IgD-negative memory B cell (primary cell): ENCODE results near the gene KCNN3. TPM values are rescaled to one million over a fixed set of nuclear protein-coding genes. Genes with fewer than 3 reads are reported as not detected.
A peak's percentile ranks its signal among the peaks of the same experiment; 100 is the strongest.

Source experiments
- H3K27ac Mint-ChIP-seq, 3 donors: one replicate each; pipeline ENCODE4 v1.8.0; 2020 to 2022; ENCODE audit warnings: mild to moderate bottlenecking in 3 of 3, mixed read lengths in 3 of 3, moderate library complexity in 1 of 3
- H3K27me3 Mint-ChIP-seq: one replicate; pipeline ENCODE4 v1.8.0; 2021; ENCODE audit warnings: mixed read lengths
- H3K36me3 Mint-ChIP-seq: one replicate; pipeline ENCODE4 v1.8.0; 2020; ENCODE audit warnings: mild to moderate bottlenecking, mixed read lengths
- H3K4me1 Mint-ChIP-seq, 3 donors: one replicate each; pipeline ENCODE4 v1.8.0; 2020 to 2022; ENCODE audit warnings: mixed read lengths in 3 of 3, mild to moderate bottlenecking in 1 of 3
- H3K4me3 Mint-ChIP-seq, 4 donors: one replicate each; pipeline ENCODE4 v1.8.0; 2020 to 2022; ENCODE audit warnings: mild to moderate bottlenecking in 4 of 4, mixed read lengths in 4 of 4, moderate library complexity in 3 of 4
- H3K9me3 Mint-ChIP-seq, 3 donors: one replicate each; pipeline ENCODE4 v1.8.0; 2020 to 2021; ENCODE audit warnings: mixed read lengths in 3 of 3, mild to moderate bottlenecking in 1 of 3
- polyA plus RNA-seq: library from polyadenylated mRNA; unstranded; fragments of 300-500 nt; fragmentation: Illumina TruSeq; gene quantifications from one replicate; pipeline ENCODE4 v1.2.3, GENCODE V29; 2021

Gene KCNN3
- polyA plus RNA-seq, 1 donor from 2014 or later = 0.88 TPM

GRCh38 chr1:154886281-154887015 is 16.4 kb upstream of the KCNN3 start:
- peak overlapping the region in 1 of 3 donors; percentile 24 for H3K27ac Mint-ChIP-seq
- H3K36me3 Mint-ChIP-seq = peaks cover 3% of the 10 kb centered on the region
- H3K4me3 Mint-ChIP-seq = no peak overlapping the region
- peaks cover 2% of the 10 kb centered on the region for H3K27me3 Mint-ChIP-seq
- no peaks in the 10 kb centered on the region for H3K9me3 Mint-ChIP-seq
- peaks cover 0 to 2% (median 0%) of the 10 kb centered on the region in 3 donors for H3K4me1 Mint-ChIP-seq

GRCh38 chr1:154884869-154885701 is 15.0 kb upstream of the KCNN3 start:
- peak overlapping the region in 1 of 3 donors; percentile 86 for H3K27ac Mint-ChIP-seq
- H3K4me3 Mint-ChIP-seq = no peak overlapping the region

GRCh38 chr1:154883919-154884868 is 14.1 kb upstream of the KCNN3 start:
- Mint-ChIP-seq H3K4me3 (no peak overlapping the region), H3K27ac (peak overlapping the region in 1 of 3 donors; percentile 86), H3K4me1 (peaks cover 0 to 2% (median 0%) of the 10 kb centered on the region in 3 donors), H3K27me3 (peaks cover 2% of the 10 kb centered on the region), H3K36me3 (peaks cover under 1% of the 10 kb centered on the region), H3K9me3 (no peaks in the 10 kb centered on the region)

More at GRCh38 chr1:154884869-154885701, 15.0 kb upstream of the KCNN3 start:
- Mint-ChIP-seq H3K36me3 (peaks cover 3% of the 10 kb centered on the region), H3K4me1 (peaks cover 0 to 2% (median 0%) of the 10 kb centered on the region in 3 donors), H3K9me3 (no peaks in the 10 kb centered on the region), H3K27me3 (peaks cover 2% of the 10 kb centered on the region)

DNA sequence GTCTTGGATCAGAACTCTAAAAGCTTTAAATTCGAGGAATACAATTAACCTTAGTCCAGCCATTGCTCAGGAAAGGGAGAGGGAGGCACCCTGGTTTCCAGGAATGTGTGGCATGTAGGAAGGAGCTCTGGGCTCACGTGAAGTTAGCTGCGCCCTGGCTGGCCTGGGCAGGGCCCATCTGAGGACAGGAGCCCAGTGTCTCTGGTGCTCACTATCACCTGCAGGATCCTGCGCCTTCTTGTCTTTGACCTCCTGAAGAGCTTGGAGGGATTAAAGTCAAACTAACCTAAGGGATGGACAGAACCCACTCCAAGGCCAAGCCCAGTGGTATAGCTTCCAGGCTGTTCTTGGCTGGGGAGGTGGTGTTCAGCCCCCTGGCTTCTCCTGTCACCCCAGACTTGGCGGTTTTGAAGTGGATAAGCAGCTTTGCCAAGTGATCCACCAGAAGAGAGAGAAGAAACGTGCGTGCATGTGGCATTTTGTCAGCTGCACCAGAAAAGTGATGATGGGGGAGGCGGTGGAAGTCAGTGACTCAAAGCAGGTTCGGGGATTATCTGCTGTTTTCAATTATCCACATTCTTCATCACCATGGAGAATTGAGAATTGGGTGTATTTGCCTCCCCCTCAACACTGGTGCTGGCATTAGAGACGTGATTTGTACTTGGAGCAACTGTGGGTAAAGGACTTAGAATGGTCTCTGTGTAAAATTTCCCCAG is 11.9 kb upstream of the KCNN3 start:
- no peak overlapping the region for H3K27ac Mint-ChIP-seq
- H3K4me1 Mint-ChIP-seq = peaks cover 0 to 2% (median 0%) of the 10 kb centered on the region in 3 donors
- H3K27me3 Mint-ChIP-seq = peaks cover 1% of the 10 kb centered on the region
- H3K4me3 Mint-ChIP-seq = no peak overlapping the region
- H3K9me3 Mint-ChIP-seq = no peaks in the 10 kb centered on the region
- no peaks in the 10 kb centered on the region for H3K36me3 Mint-ChIP-seq

GRCh38 chr1:154880671-154881070 is 10.6 kb upstream of the KCNN3 start:
- no peaks in the 10 kb centered on the region for H3K4me1 Mint-ChIP-seq
- no peaks in the 10 kb centered on the region for H3K36me3 Mint-ChIP-seq
- no peak overlapping the region for H3K4me3 Mint-ChIP-seq
- H3K27me3 Mint-ChIP-seq = peaks cover 2% of the 10 kb centered on the region
- no peaks in the 10 kb centered on the region for H3K9me3 Mint-ChIP-seq
- no peak overlapping the region for H3K27ac Mint-ChIP-seq

DNA sequence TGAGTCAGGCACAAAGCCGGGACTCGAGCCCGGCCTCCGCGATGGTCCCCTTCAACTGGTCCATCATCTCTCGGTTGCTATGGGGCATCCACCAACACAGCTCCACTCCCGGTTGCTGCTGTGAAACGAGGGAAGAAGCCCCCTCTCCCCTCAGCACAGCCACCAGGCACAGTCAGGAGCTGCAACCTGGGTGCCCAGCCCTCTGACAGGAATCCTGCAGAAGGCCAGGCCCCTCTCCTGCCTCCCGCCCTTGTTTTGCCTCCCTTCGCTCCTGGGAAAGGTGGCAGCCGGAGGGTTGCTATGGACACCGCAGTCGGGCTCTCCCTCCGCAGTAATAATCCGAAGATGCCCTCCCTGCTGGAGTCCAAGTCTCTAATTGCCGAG is 8.9 kb upstream of the KCNN3 start:
- H3K4me1 Mint-ChIP-seq = no peaks in the 10 kb centered on the region
- no peak overlapping the region for H3K4me3 Mint-ChIP-seq
- no peaks in the 10 kb centered on the region for H3K36me3 Mint-ChIP-seq
- no peaks in the 10 kb centered on the region for H3K9me3 Mint-ChIP-seq
- H3K27ac Mint-ChIP-seq = no peak overlapping the region
- H3K27me3 Mint-ChIP-seq = peaks cover 2% of the 10 kb centered on the region

- Mint-ChIP-seq H3K36me3 (no peaks in the 10 kb centered on the region), H3K27me3 (peaks cover 7% of the 10 kb centered on the region), H3K9me3 (no peaks in the 10 kb centered on the region), H3K4me1 (no peaks in the 10 kb centered on the region), H3K4me3 (no peak overlapping the region), H3K27ac (no peak overlapping the region)
Observed at GRCh38 chr1:154878371-154879037, 8.4 kb upstream of the KCNN3 start.

- Mint-ChIP-seq H3K9me3 (no peaks in the 10 kb centered on the region), H3K4me3 (no peak overlapping the region), H3K36me3 (no peaks in the 10 kb centered on the region), H3K27me3 (peaks cover 8% of the 10 kb centered on the region), H3K27ac (no peak overlapping the region), H3K4me1 (no peaks in the 10 kb centered on the region)
Observed at GRCh38 chr1:154877370-154877974, 7.4 kb upstream of the KCNN3 start.

DNA sequence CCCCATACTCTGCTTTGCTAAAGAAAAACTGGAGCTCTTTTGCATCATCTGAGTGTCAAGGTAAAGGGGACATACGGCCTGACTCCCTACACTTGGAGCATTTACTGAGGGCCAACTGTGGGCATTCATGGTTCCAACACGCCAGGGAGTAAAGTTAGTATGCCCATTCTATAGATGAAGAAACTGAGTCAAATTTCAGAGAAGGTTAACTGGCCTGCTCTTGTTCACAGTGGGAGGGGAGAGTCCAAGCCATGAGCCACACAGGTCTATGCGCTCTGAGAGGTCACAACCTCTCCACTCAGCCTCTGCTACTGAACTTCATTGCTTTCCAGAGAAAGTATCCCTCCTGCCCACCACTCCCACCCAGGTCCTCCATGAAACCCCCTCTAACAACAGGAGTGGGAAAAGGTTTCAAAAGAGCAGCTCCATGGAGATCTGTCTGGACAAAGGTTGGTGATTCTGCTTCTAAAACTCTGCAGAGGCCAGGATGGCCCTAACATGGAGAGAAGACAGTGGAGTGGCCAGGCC is 6.8 kb upstream of the KCNN3 start:
- peaks cover 8% of the 10 kb centered on the region for H3K27me3 Mint-ChIP-seq
- no peaks in the 10 kb centered on the region for H3K9me3 Mint-ChIP-seq
- no peaks in the 10 kb centered on the region for H3K36me3 Mint-ChIP-seq
- H3K4me1 Mint-ChIP-seq = no peaks in the 10 kb centered on the region
- H3K27ac Mint-ChIP-seq = no peak overlapping the region
- no peak overlapping the region for H3K4me3 Mint-ChIP-seq

DNA sequence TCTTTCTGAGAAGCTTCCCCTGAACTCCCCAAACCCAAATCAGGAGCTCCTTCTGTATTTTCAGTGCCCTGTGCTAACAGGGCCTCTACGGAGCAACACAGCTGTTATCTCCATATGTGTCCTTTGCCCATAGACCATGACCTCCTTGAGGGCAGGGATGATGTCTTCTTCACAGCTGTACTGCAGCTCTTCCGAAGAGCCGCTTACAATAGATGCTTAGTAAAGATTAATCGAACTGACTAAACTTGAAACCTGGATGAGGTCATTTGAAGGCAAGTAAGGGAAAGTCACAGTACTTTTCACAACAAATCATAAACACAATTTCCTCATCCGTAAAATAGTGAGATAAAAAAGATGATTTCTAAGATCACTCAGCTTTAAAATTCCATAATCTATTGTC is 4.4 kb upstream of the KCNN3 start:
- Mint-ChIP-seq H3K4me3 (no peak overlapping the region), H3K27me3 (peaks cover 21% of the 10 kb centered on the region), H3K27ac (no peak overlapping the region), H3K4me1 (peaks cover 7 to 11% (median 9%) of the 10 kb centered on the region in 3 donors), H3K9me3 (no peaks in the 10 kb centered on the region), H3K36me3 (peaks cover 2% of the 10 kb centered on the region)

- Mint-ChIP-seq H3K36me3 (peaks cover 2% of the 10 kb centered on the region), H3K4me1 (peaks cover 7 to 19% (median 19%) of the 10 kb centered on the region in 3 donors), H3K4me3 (no peak overlapping the region), H3K27ac (peak overlapping the region in 1 of 3 donors; percentile 20), H3K27me3 (peaks cover 31% of the 10 kb centered on the region), H3K9me3 (no peaks in the 10 kb centered on the region)
Observed at GRCh38 chr1:154873321-154873950, 3.4 kb upstream of the KCNN3 start.

DNA sequence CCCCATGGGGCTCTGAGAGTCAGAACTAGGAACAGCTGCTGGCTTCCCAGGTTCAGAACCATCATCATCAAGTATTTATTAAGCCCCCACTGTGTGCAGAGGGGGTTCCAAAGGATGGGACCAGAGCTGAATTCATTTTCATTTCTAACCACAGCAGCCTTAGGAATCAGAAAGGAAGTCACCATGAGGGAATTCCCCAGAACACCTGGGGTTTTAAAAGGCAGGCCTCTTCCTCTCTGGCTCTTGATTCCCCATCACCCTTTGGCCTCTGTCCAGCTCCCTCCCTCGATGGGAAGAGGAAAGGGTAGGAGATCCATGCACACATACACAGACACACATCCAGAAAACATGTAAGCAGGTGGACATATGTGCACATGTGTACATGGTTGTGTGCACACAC is 1.3 kb upstream of the KCNN3 start:
- peaks cover 49% of the 10 kb centered on the region for H3K27me3 Mint-ChIP-seq
- no peak overlapping the region for H3K27ac Mint-ChIP-seq
- peaks cover 7 to 28% (median 24%) of the 10 kb centered on the region in 3 donors for H3K4me1 Mint-ChIP-seq
- H3K4me3 Mint-ChIP-seq = no peak overlapping the region
- peaks cover 3% of the 10 kb centered on the region for H3K36me3 Mint-ChIP-seq
- H3K9me3 Mint-ChIP-seq = no peaks in the 10 kb centered on the region

GRCh38 chr1:154870734-154871133 is 653 bp upstream of the KCNN3 start:
- H3K27me3 Mint-ChIP-seq = peaks cover 46% of the 10 kb centered on the region
- H3K4me1 Mint-ChIP-seq = peaks cover 12 to 34% (median 24%) of the 10 kb centered on the region in 3 donors
- H3K27ac Mint-ChIP-seq = peak overlapping the region in 1 of 3 donors; percentile 25
- H3K4me3 Mint-ChIP-seq = no peak overlapping the region
- peaks cover 6% of the 10 kb centered on the region for H3K36me3 Mint-ChIP-seq
- no peaks in the 10 kb centered on the region for H3K9me3 Mint-ChIP-seq
